8988T (cell line): Measurements from ENCODE around the gene ODAD3.
A peak's percentile ranks its signal among the peaks of the same experiment; 100 is the strongest.
"Not testable (repeated sequence)": the region's sequence is repeated elsewhere in the genome, so short reads cannot be mapped to it uniquely, and the experiment has no call there.

ENCODE experiments used
- DNase-seq: peaks from one replicate; pipeline ENCODE4 v3.0.0; 2011

The ODAD3 gene

GRCh38 chr19:11458912-11459311 lies 24.0 kb upstream of the ODAD3 start:
- DNase-seq, result not testable (repeated sequence)

GRCh38 chr19:11458236-11458900 lies 23.4 kb upstream of the ODAD3 start:
- DNase-seq, result no peak

- no peak for DNase-seq
Observed at GRCh38 chr19:11457831-11458230, 22.9 kb upstream of the ODAD3 start.

- DNase-seq, result no peak
Observed at GRCh38 chr19:11457115-11457514, 22.2 kb upstream of the ODAD3 start.

GRCh38 chr19:11456659-11457058 lies 21.7 kb upstream of the ODAD3 start:
- no peak for DNase-seq

GRCh38 chr19:11455233-11455554 lies 20.3 kb upstream of the ODAD3 start:
- DNase-seq, result not testable (repeated sequence)

- peak; percentile 77 for DNase-seq
Observed at GRCh38 chr19:11453468-11454341, 18.8 kb upstream of the ODAD3 start.

- no peak for DNase-seq
Observed at GRCh38 chr19:11452620-11453310, 17.8 kb upstream of the ODAD3 start.

GRCh38 chr19:11451871-11452619 lies 17.1 kb upstream of the ODAD3 start:
- no peak for DNase-seq

GRCh38 chr19:11451327-11451870 lies 16.5 kb upstream of the ODAD3 start:
- DNase-seq, result no peak

- no peak for DNase-seq
Observed at GRCh38 chr19:11450570-11451326, 15.8 kb upstream of the ODAD3 start.

- DNase-seq, result no peak
Observed at GRCh38 chr19:11448923-11449554, 14.1 kb upstream of the ODAD3 start.

- no peak for DNase-seq
Observed at GRCh38 chr19:11448410-11448809, 13.5 kb upstream of the ODAD3 start.

GRCh38 chr19:11447347-11448262 lies 12.7 kb upstream of the ODAD3 start:
- DNase-seq, result no peak

GRCh38 chr19:11446652-11447301 lies 11.9 kb upstream of the ODAD3 start:
- DNase-seq, result peak; percentile 86

- no peak for DNase-seq
Observed at GRCh38 chr19:11446271-11446651, 11.3 kb upstream of the ODAD3 start.

GRCh38 chr19:11445141-11445540 lies 10.2 kb upstream of the ODAD3 start:
- DNase-seq, result no peak

GRCh38 chr19:11444059-11444458 lies 9.1 kb upstream of the ODAD3 start:
- no peak for DNase-seq

- DNase-seq, result no peak
Observed at GRCh38 chr19:11437955-11438354, 3.0 kb upstream of the ODAD3 start.

- DNase-seq, result no peak
Observed at GRCh38 chr19:11435833-11436313, 952 bp upstream of the ODAD3 start.
